Hematopoietic multipotent progenitor cell treated with erythropoietin and hydrocortisone succinate and interleukin-3 and kit ligand, for 8 days (in vitro differentiated cells): Measurements from ENCODE around the gene MAP2K1.
"Not testable (repeated sequence)": the region's sequence is repeated elsewhere in the genome, so short reads cannot be mapped to it uniquely, and the experiment has no call there.

ENCODE experiments used
- DNase-seq: peaks from one replicate; pipeline ENCODE4 v3.0.0-alpha.2; 2015

The MAP2K1 gene

GRCh38 chr15:66425837-66426236 is 39.1 kb downstream of the MAP2K1 start:
- DNase-seq = no peak

- no peak for DNase-seq
Measured at GRCh38 chr15:66429117-66429516, 42.4 kb downstream of the MAP2K1 start.

GRCh38 chr15:66429546-66429945 is 42.8 kb downstream of the MAP2K1 start:
- no peak for DNase-seq

GRCh38 chr15:66430627-66431255 is 44.0 kb downstream of the MAP2K1 start:
- no peak for DNase-seq

- no peak for DNase-seq
Measured at GRCh38 chr15:66433726-66434125, 47.0 kb downstream of the MAP2K1 start.

GRCh38 chr15:66440501-66440900 is 53.8 kb downstream of the MAP2K1 start:
- DNase-seq = no peak

- DNase-seq = no peak
Measured at GRCh38 chr15:66452420-66452819, 65.7 kb downstream of the MAP2K1 start.

GRCh38 chr15:66452971-66453580 is 66.4 kb downstream of the MAP2K1 start:
- DNase-seq = no peak

- no peak for DNase-seq
Measured at GRCh38 chr15:66454143-66454542, 67.4 kb downstream of the MAP2K1 start.

- DNase-seq = no peak
Measured at GRCh38 chr15:66456211-66456610, 69.5 kb downstream of the MAP2K1 start.

- no peak for DNase-seq
Measured at GRCh38 chr15:66459818-66460615, 73.3 kb downstream of the MAP2K1 start.

GRCh38 chr15:66461294-66461693 is 74.6 kb downstream of the MAP2K1 start:
- DNase-seq = not testable (repeated sequence)

- DNase-seq = no peak
Measured at GRCh38 chr15:66461917-66462316, 75.2 kb downstream of the MAP2K1 start.

GRCh38 chr15:66462627-66463026 is 75.9 kb downstream of the MAP2K1 start:
- no peak for DNase-seq

GRCh38 chr15:66465294-66465693 is 78.6 kb downstream of the MAP2K1 start:
- not testable (repeated sequence) for DNase-seq

GRCh38 chr15:66467162-66468040 is 80.7 kb downstream of the MAP2K1 start:
- DNase-seq = not testable (repeated sequence)

GRCh38 chr15:66470825-66471224 is 84.1 kb downstream of the MAP2K1 start:
- not testable (repeated sequence) for DNase-seq

GRCh38 chr15:66472176-66472999 is 85.7 kb downstream of the MAP2K1 start:
- DNase-seq = no peak

GRCh38 chr15:66474135-66474534 is 87.4 kb downstream of the MAP2K1 start:
- no peak for DNase-seq

- no peak for DNase-seq
Measured at GRCh38 chr15:66474963-66475362, 88.3 kb downstream of the MAP2K1 start.

GRCh38 chr15:66476535-66476934 is 89.8 kb downstream of the MAP2K1 start:
- no peak for DNase-seq

GRCh38 chr15:66477011-66477410 is 90.3 kb downstream of the MAP2K1 start:
- no peak for DNase-seq
